Measurements from ENCODE around the gene SPAG5.

SPAG5 gene

GRCh38 chr17:28555022-28555421 lies 43.8 kb downstream of the SPAG5 start:
- TF ChIP-seq, protein P1, sequence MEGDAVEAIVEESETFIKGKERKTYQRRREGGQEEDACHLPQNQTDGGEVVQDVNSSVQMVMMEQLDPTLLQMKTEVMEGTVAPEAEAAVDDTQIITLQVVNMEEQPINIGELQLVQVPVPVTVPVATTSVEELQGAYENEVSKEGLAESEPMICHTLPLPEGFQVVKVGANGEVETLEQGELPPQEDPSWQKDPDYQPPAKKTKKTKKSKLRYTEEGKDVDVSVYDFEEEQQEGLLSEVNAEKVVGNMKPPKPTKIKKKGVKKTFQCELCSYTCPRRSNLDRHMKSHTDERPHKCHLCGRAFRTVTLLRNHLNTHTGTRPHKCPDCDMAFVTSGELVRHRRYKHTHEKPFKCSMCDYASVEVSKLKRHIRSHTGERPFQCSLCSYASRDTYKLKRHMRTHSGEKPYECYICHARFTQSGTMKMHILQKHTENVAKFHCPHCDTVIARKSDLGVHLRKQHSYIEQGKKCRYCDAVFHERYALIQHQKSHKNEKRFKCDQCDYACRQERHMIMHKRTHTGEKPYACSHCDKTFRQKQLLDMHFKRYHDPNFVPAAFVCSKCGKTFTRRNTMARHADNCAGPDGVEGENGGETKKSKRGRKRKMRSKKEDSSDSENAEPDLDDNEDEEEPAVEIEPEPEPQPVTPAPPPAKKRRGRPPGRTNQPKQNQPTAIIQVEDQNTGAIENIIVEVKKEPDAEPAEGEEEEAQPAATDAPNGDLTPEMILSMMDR (IDR thresholded peaks at IDR 0.05; ENCODE audit: insufficient read depth, low read depth, low read length, missing control alignments), result no peak
- no peak overlapping the region for H3K4me3 ChIP-seq (ENCODE audit: low read length)
- DNase-seq (ENCODE audit: low read depth), result no peak

- DNase-seq (ENCODE audit: low read depth), result no peak
- TF ChIP-seq, protein P1 (IDR thresholded peaks at IDR 0.05; ENCODE audit: insufficient read depth, low read depth, low read length, missing control alignments), result peak; percentile 44
- no peak overlapping the region for H3K4me3 ChIP-seq (ENCODE audit: low read length)
Measured at GRCh38 chr17:28554565-28554964, 44.3 kb downstream of the SPAG5 start.

DNA sequence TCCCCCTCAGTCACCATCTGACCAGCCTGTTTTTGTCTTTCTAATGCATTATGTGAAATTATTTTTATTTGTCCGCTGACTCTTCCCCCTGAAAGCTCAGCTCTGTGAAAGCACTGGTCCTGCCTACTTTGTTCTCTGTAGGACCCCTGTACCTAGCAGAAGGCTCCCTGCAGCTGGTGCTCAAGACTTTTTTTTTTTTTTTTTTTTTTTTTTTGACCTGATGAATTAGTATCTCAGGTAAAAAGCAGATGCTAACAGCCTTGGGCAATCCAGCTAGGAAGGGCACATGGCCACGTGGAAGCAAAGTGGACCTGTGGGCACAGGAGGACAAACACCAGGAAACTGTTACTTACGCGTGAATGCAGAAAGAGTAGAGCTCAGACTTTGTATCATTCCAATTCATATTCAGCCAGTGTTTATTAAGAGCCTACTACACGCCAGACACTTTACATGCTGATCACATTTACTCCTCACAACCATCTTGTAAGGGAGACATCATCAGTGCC lies 45.8 kb downstream of the SPAG5 start:
- TF ChIP-seq, protein P1 (IDR thresholded peaks at IDR 0.05; ENCODE audit: insufficient read depth, low read depth, low read length, missing control alignments), result no peak
- DNase-seq (ENCODE audit: low read depth), result no peak
- H3K4me3 ChIP-seq (ENCODE audit: low read length), result no peak overlapping the region

DNA sequence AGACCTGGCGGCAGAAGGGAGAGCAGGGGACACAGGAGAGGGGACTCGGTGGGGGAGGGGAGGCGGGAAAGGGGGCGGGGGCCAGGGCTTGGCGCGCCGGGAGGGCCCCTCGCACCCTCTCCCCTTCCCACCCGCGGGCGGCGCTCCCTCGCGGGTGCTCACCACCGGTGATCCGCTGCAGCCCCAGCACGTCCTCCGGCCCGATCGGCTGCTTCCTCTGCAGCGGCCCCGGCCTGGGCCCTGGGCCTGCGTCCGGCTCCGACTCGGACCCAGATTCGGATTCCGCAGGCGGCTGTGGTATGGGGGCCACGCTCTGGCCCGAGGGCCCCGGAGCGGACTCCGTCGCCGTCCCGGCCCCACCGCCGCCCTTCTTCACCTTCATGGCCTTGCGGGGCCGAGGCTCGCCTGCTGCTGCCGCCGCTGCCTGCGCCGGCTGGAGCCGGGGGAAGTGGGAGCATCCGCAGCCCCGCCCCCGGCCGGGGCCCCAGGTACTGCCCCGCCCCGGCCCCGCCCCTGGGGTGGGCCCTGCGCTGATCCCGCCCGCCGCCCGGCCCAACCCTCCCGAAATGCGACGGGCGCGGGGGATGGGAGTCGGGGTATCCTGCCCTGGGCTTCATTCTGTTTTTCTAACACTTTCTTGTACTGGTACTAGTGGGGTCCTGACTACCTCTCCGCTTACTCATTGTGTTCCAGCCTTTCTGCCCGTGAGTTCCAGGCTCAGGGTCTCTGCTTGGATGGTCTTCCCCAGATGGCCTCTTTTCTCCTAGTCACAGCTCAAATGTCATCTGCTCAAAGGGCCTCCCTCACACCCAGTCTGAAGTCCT lies 46.4 kb downstream of the SPAG5 start, which contains the start of gene UNC119:
Gene UNC119 (minus strand): TSS at position 449 of the 824 bp plus-strand sequence. CDS start 67 bp downstream, at position 382.
- peak; percentile 78 for DNase-seq (ENCODE audit: low read depth)
- H3K4me3 ChIP-seq (ENCODE audit: low read length), result peak within 1 kb of the TSS; percentile 68
- TF ChIP-seq, protein P1 (IDR thresholded peaks at IDR 0.05; ENCODE audit: insufficient read depth, low read depth, low read length, missing control alignments), result no peak

GRCh38 chr17:28551421-28552175 lies 47.2 kb downstream of the SPAG5 start:
- TF ChIP-seq, protein P1 (IDR thresholded peaks at IDR 0.05; ENCODE audit: insufficient read depth, low read depth, low read length, missing control alignments), result no peak
- DNase-seq (ENCODE audit: low read depth), result no peak
- peak overlapping the region; percentile 68 for H3K4me3 ChIP-seq (ENCODE audit: low read length)

DNA sequence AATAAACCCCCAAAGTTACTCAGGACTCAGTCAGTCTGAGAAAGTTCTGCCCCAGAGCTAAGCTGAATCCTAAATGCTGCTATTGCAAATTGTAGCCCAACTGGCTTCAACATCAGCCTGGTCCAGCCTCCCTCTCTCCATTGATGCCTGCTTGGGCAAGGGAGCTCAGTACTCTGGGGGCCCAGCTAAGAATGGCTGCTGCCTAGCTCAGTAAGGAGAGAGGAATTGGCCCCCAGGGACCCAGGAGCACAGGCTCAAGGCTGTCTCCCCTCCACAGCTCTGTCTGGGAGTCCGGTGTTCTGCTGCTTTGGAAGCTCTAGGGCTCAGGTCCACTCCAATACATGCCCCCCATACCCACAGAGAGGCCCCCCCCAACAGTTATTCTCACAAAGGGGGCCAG lies 48.0 kb downstream of the SPAG5 start:
- TF ChIP-seq, protein P1 (IDR thresholded peaks at IDR 0.05; ENCODE audit: insufficient read depth, low read depth, low read length, missing control alignments), result no peak
- DNase-seq (ENCODE audit: low read depth), result no peak
- no peak overlapping the region for H3K4me3 ChIP-seq (ENCODE audit: low read length)

Data from epithelial cell of esophagus (primary cell).